Progenitor cell of endocrine pancreas (in vitro differentiated cells): ENCODE data around the gene ANKRD63. TPM values are rescaled to one million over a fixed set of nuclear protein-coding genes. Genes with fewer than 3 reads are reported as not detected.

Experiments used
- DNase-seq: peaks from one replicate; pipeline ENCODE4 v3.0.0; 2021; ENCODE audit warnings: low spot score; ENCODE audit not compliant: unreplicated experiment
- H3K27ac Mint-ChIP-seq: 2 replicates; pipeline ENCODE4 v1.8.0; 2021; ENCODE audit warnings: mild to moderate bottlenecking, moderate library complexity, mixed read lengths
- H3K27me3 Mint-ChIP-seq: 2 replicates; pipeline ENCODE4 v1.8.0; 2021; ENCODE audit warnings: mixed read lengths
- H3K36me3 Mint-ChIP-seq: 2 replicates; pipeline ENCODE4 v1.8.0; 2022; ENCODE audit warnings: mixed read lengths; ENCODE audit not compliant: insufficient read depth
- H3K4me1 Mint-ChIP-seq: 2 replicates; pipeline ENCODE4 v1.8.0; 2021; ENCODE audit warnings: low read depth, mixed read lengths
- H3K4me3 Mint-ChIP-seq: 2 replicates; pipeline ENCODE4 v1.8.0; 2021; ENCODE audit warnings: low read depth, mild to moderate bottlenecking, moderate library complexity, mixed read lengths
- H3K9me3 Mint-ChIP-seq: 2 replicates; pipeline ENCODE4 v1.8.0; 2021; ENCODE audit warnings: low read depth, mixed read lengths
- total RNA-seq: library from RNA; stranded (reverse); gene quantifications from 2 replicates; pipeline ENCODE4 v1.2.1, GENCODE V29; 2021
- TF ChIP-seq, protein P1 (sequence below): fragments of 200-600 bp; sonication (generic); IDR thresholded peaks from one replicate; pipeline ENCODE4 v1.5.0; 2021; ENCODE audit warnings: antibody characterized with exemption, mild to moderate bottlenecking; ENCODE audit not compliant: unreplicated experiment

ANKRD63 gene
- total RNA-seq, 1 donor from 2014 or later: not detected

DNA sequence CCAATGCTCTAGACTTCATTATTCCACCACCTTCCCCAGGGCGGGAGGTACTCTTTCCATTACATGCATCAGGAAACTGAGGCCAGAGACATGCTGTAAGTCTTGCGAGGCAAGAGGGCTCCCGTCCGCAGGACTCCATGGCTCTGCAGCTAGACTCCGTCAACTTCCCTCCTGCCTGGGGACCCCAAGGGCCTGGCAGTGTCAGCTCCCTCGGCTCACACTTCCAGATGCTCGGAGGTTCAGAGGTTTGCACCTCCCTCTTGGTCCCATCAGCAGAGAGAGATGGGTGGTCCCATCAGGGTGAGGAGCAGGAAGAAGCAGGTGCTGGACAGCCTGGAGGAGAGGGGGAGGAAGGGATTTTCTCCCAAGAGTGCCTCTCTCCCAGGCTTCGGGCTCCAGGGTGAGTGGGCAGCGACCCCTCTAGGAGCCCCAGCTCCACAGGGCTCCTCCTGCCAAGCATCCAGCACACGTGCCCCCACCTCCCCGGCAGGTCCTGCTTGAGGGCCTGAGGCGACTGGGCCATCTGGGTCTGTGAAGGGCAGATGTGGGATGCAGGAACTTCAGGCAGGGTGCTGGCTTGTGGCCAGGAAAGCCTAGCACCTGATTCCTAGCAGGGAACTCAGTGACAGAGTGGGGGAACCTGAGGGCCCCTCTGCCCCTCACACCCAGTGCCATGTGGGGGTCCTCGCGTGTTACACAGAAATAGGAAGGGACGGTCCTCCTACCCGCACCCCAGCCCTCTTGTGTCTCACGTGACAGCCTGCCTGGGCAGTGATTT lies 34.7 kb downstream of the ANKRD63 start:
- H3K9me3 Mint-ChIP-seq: no peaks in the 10 kb centered on the region
- peaks cover 32% of the 10 kb centered on the region for H3K27me3 Mint-ChIP-seq
- no peak for DNase-seq
- H3K36me3 Mint-ChIP-seq: no peaks in the 10 kb centered on the region
- H3K4me3 Mint-ChIP-seq: no peak overlapping the region
- H3K4me1 Mint-ChIP-seq: peaks cover 17% of the 10 kb centered on the region
- no peak overlapping the region for H3K27ac Mint-ChIP-seq
- TF ChIP-seq, protein P1, sequence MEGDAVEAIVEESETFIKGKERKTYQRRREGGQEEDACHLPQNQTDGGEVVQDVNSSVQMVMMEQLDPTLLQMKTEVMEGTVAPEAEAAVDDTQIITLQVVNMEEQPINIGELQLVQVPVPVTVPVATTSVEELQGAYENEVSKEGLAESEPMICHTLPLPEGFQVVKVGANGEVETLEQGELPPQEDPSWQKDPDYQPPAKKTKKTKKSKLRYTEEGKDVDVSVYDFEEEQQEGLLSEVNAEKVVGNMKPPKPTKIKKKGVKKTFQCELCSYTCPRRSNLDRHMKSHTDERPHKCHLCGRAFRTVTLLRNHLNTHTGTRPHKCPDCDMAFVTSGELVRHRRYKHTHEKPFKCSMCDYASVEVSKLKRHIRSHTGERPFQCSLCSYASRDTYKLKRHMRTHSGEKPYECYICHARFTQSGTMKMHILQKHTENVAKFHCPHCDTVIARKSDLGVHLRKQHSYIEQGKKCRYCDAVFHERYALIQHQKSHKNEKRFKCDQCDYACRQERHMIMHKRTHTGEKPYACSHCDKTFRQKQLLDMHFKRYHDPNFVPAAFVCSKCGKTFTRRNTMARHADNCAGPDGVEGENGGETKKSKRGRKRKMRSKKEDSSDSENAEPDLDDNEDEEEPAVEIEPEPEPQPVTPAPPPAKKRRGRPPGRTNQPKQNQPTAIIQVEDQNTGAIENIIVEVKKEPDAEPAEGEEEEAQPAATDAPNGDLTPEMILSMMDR: no peak

DNA sequence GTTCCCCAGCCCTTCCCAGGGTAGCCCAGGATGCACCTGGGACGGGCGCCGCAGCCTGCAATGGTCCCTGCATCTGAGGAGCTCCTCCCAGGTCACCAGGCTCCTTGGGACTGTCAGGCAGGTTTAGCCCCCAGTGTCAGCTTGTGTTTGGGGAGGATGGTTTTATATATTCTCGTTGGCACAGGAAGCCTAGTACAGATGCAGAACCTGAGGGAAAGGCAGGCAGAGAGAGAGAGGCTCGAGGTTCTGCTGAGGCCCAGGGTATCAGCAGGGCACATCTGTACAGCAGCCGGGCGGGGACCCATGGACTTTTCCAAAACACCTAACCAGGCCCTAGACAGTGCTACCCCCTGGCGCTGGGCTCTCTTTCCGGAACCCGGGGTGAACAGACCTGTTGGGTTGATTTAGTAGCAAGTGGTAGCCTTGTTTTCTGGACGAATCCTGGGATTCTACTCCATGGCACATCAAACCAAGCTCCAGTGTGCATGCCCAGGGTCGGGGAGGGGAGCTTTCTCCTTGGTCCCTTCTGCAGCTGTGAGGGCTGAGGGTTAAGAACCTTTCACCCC lies 35.4 kb downstream of the ANKRD63 start:
- H3K27ac Mint-ChIP-seq: peak overlapping the region; percentile 49
- H3K9me3 Mint-ChIP-seq: no peaks in the 10 kb centered on the region
- TF ChIP-seq, protein P1: no peak
- no peak for DNase-seq
- peaks cover 13% of the 10 kb centered on the region for H3K4me1 Mint-ChIP-seq
- no peak overlapping the region for H3K4me3 Mint-ChIP-seq
- peaks cover 30% of the 10 kb centered on the region for H3K27me3 Mint-ChIP-seq
- H3K36me3 Mint-ChIP-seq: no peaks in the 10 kb centered on the region

DNA sequence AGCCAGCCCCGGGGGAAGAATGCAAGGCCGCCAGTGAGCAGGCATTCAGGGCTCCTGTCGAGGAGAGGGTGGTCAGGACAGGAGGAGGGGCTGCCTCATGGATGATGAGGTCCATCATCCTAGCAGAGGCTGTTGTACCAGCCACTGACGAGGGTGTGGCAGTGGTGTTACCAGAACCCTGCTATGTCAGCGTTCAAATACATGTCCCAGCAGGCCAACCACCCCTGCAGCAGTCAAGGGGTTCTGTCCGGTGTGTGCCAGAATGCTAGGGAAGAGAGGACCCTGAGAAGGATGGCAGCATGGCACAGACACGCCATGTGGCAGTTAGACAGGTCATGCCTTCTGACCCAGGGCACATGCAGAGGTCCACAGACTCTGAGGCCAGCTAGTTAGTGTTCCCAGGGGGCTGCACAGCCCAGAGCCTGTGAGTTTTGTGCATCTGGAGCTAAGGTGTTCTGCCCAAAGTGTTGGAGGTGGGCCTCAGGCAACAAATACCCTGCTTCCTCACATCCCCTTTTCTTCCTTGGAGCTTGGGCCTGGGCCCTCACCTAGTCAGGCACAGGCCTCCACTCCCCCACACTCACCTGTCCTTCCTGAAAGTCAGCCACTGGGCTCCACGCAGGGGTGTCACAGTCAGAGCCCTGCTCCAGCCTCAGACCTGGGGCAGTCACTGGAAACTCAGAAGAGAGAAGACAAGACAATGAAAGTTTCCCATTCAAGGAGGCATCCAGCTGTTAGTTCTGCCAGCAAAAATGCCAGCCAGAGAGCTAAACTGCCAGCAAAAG lies 36.2 kb downstream of the ANKRD63 start:
- TF ChIP-seq, protein P1: no peak
- DNase-seq: no peak
- Mint-ChIP-seq H3K4me3 (no peak overlapping the region), H3K27ac (no peak overlapping the region), H3K4me1 (peaks cover 13% of the 10 kb centered on the region), H3K27me3 (peaks cover 29% of the 10 kb centered on the region), H3K9me3 (no peaks in the 10 kb centered on the region), H3K36me3 (no peaks in the 10 kb centered on the region)

DNA sequence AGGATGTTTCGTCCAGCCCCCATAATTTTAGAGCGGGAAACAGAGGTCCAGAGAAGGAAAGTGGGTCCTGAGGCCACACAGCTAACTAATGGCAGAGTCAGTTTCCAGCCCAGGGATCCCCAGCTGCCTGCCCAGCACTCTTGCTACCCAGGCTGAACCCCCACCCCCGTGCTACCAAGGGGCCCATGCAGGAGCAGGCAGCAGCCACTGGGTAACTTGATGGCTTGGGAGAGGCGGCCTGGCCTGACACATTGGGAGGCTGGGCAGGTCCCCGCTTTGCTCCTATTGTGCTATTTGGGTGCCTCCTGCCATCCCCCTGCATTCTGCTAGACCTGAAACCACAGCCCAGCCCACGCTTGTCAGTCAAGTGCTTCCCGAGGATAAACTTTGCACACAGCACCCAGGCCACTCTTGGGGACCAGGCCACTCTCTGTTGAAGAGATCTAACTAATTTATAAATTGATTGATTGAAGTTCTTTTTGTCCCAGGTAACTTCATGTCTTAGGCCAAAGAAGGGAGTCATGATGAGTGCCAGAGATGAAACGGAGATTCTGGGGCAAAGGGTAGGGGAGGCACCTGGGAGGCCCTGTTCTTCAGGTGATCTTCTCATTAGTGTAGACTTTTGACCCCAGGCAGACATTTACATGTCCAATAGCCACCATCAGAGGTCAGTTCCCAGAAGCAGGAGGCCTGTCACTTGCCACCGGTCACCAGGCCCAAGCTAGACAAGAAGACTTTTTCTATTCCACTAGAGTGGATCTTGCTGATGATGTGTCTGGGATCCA lies 37.0 kb downstream of the ANKRD63 start:
- Mint-ChIP-seq H3K4me1 (peaks cover 13% of the 10 kb centered on the region), H3K36me3 (no peaks in the 10 kb centered on the region), H3K9me3 (no peaks in the 10 kb centered on the region), H3K4me3 (no peak overlapping the region), H3K27me3 (peaks cover 20% of the 10 kb centered on the region), H3K27ac (peak overlapping the region; percentile 86)
- TF ChIP-seq, protein P1: no peak
- no peak for DNase-seq
